Mammary epithelial cell (primary cell): ENCODE measurements around the gene ADCY2.

ENCODE experiments used
- EZH2 ChIP-seq: IDR thresholded peaks from 2 replicates; pipeline ENCODE4 v1.6.1; 2012; ENCODE audit warnings: low read length, inconsistent platforms, borderline replicate concordance
- TF ChIP-seq, protein P1 (sequence below), 2 donors: IDR thresholded peaks in 1 of 2; conservative IDR thresholded peaks in 1 of 2; 2 replicates each; pipeline ENCODE4 v1.5.1; 2011 to 2012; ENCODE audit warnings: inconsistent platforms in 2 of 2, low read length in 2 of 2, mild to moderate bottlenecking in 2 of 2, control low read depth in 1 of 2, low read depth in 1 of 2; ENCODE audit not compliant: insufficient read depth in 1 of 2; ENCODE audit errors: extremely low read depth in 1 of 2

DNA sequence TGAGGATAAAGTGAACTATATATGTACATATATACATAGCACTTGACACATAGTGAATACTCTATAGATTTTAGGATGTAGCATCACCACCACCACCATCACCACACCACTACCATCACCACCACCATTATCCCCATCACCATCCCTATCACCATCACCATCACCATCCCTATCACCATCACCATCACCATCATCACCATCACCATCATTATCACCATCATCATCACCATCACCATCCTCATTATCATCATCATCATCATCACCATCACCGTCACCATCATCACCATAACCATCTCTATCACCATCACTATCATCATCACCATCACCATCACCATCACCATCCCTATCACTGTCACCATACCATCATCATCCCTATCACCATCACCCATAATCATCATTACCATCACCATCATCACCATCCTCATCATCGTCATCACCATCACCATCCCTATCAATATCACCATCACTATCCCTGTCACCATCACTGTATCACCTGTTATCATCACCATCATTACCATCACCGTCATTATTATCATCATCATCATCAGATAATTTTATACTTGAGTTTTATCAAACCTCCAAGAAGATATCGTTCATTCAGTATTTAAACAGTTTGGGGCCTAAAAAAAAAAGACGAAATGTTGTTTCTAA, 345.6 kb downstream of the ADCY2 start:
- TF ChIP-seq EZH2 = no peak
- TF ChIP-seq, protein P1, sequence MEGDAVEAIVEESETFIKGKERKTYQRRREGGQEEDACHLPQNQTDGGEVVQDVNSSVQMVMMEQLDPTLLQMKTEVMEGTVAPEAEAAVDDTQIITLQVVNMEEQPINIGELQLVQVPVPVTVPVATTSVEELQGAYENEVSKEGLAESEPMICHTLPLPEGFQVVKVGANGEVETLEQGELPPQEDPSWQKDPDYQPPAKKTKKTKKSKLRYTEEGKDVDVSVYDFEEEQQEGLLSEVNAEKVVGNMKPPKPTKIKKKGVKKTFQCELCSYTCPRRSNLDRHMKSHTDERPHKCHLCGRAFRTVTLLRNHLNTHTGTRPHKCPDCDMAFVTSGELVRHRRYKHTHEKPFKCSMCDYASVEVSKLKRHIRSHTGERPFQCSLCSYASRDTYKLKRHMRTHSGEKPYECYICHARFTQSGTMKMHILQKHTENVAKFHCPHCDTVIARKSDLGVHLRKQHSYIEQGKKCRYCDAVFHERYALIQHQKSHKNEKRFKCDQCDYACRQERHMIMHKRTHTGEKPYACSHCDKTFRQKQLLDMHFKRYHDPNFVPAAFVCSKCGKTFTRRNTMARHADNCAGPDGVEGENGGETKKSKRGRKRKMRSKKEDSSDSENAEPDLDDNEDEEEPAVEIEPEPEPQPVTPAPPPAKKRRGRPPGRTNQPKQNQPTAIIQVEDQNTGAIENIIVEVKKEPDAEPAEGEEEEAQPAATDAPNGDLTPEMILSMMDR (conservative IDR thresholded peaks at IDR 0.05 in 1 of 2, IDR thresholded peaks at IDR 0.05 in 1 of 2; ENCODE audit: extremely low read depth in 1 of 2, insufficient read depth in 1 of 2, low read depth in 1 of 2, low read length in 2 of 2) = no peak
